ENCODE data around the gene RABAC1.

Gene RABAC1

GRCh38 chr19:41967054-41967783 lies 8.1 kb upstream of the RABAC1 start:
- Histone ChIP-seq H3F3A (ENCODE audit: control insufficient read depth, insufficient read depth) (no peaks in the 10 kb centered on the region), H3K36me3 (ENCODE audit: control insufficient read depth, low read length) (peaks cover 10% of the 10 kb centered on the region), H3K27me3 (ENCODE audit: control insufficient read depth, low read length) (no peaks in the 10 kb centered on the region), H3K4me3 (ENCODE audit: low read length) (no peak overlapping the region), H3K4me1 (ENCODE audit: control insufficient read depth, low read length) (0 out of 2 replicates have a peak, but pooled peaks cover 5% of the 10 kb centered on the region), H3K9me3 (ENCODE audit: control insufficient read depth, insufficient read depth, low read length) (no peaks in the 10 kb centered on the region), H3K9me2 (replicated peaks; ENCODE audit: control insufficient read depth, low read length) (no peaks in the 10 kb centered on the region), H3K27ac (ENCODE audit: low read depth, low read length) (no peak overlapping the region), H3K79me2 (ENCODE audit: control insufficient read depth, low read length) (no peaks in the 10 kb centered on the region), H3K4me2 (ENCODE audit: low read length) (no peak overlapping the region), H4K20me1 (ENCODE audit: control insufficient read depth, insufficient read depth, low read depth, low read length) (no peaks in the 10 kb centered on the region)
- TF ChIP-seq CTCF (IDR thresholded peaks at IDR 0.05; ENCODE audit: low read depth, low read length, poor library complexity, severe bottlenecking) (no peak), EZH2phosphoT487 (IDR thresholded peaks at IDR 0.05; ENCODE audit: borderline replicate concordance, low read length) (no peak)

DNA sequence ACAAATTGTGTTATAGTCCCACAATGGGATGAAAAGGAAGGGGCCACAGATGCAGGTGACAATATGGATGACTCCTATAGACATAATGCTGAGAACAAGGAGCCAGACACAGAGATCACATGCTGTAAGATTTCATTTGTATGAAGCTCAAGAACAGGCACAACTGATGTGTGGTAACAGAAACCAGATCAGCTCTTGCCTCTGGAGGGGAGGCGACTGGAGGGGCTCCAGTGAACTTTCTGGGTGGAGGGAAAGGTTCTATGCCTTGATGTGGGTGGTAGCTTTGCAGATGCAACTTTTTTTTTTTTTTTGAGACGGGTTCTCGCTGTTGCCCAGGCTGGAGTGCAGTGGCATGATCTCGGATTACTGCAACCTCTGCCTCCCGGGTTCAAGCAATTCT lies 6.0 kb upstream of the RABAC1 start:
- H3K9me2 ChIP-seq (replicated peaks; ENCODE audit: control insufficient read depth, low read length), result no peaks in the 10 kb centered on the region
- H3K79me2 ChIP-seq (ENCODE audit: control insufficient read depth, low read length), result no peaks in the 10 kb centered on the region
- no peaks in the 10 kb centered on the region for H3K27me3 ChIP-seq (ENCODE audit: control insufficient read depth, low read length)
- H4K20me1 ChIP-seq (ENCODE audit: control insufficient read depth, insufficient read depth, low read depth, low read length), result no peaks in the 10 kb centered on the region
- H3K36me3 ChIP-seq (ENCODE audit: control insufficient read depth, low read length), result peaks cover 10% of the 10 kb centered on the region
- TF ChIP-seq CTCF (IDR thresholded peaks at IDR 0.05; ENCODE audit: low read depth, low read length, poor library complexity, severe bottlenecking) (no peak), EZH2phosphoT487 (IDR thresholded peaks at IDR 0.05; ENCODE audit: borderline replicate concordance, low read length) (no peak)
- H3F3A ChIP-seq (ENCODE audit: control insufficient read depth, insufficient read depth), result no peaks in the 10 kb centered on the region
- H3K4me1 ChIP-seq (ENCODE audit: control insufficient read depth, low read length), result peaks cover 8% of the 10 kb centered on the region
- no peaks in the 10 kb centered on the region for H3K9me3 ChIP-seq (ENCODE audit: control insufficient read depth, insufficient read depth, low read length)
- no peak overlapping the region for H3K4me3 ChIP-seq (ENCODE audit: low read length)
- no peak overlapping the region for H3K4me2 ChIP-seq (ENCODE audit: low read length)
- no peak overlapping the region for H3K27ac ChIP-seq (ENCODE audit: low read depth, low read length)

GRCh38 chr19:41960973-41961372 lies 1.9 kb upstream of the RABAC1 start:
- H3K27me3 ChIP-seq (ENCODE audit: control insufficient read depth, low read length), result no peaks in the 10 kb centered on the region
- TF ChIP-seq EZH2phosphoT487 (IDR thresholded peaks at IDR 0.05; ENCODE audit: borderline replicate concordance, low read length) (no peak), CTCF (IDR thresholded peaks at IDR 0.05; ENCODE audit: low read depth, low read length, poor library complexity, severe bottlenecking) (no peak)
- H3K9me2 ChIP-seq (replicated peaks; ENCODE audit: control insufficient read depth, low read length), result no peaks in the 10 kb centered on the region
- H3K4me2 ChIP-seq (ENCODE audit: low read length), result no peak overlapping the region
- H4K20me1 ChIP-seq (ENCODE audit: control insufficient read depth, insufficient read depth, low read depth, low read length), result no peaks in the 10 kb centered on the region
- H3K36me3 ChIP-seq (ENCODE audit: control insufficient read depth, low read length), result peaks cover 27% of the 10 kb centered on the region
- H3K4me1 ChIP-seq (ENCODE audit: control insufficient read depth, low read length), result peaks cover 34% of the 10 kb centered on the region
- H3K27ac ChIP-seq (ENCODE audit: low read depth, low read length), result no peak overlapping the region
- H3K4me3 ChIP-seq (ENCODE audit: low read length), result no peak overlapping the region
- peaks cover 21% of the 10 kb centered on the region for H3K79me2 ChIP-seq (ENCODE audit: control insufficient read depth, low read length)
- no peaks in the 10 kb centered on the region for H3K9me3 ChIP-seq (ENCODE audit: control insufficient read depth, insufficient read depth, low read length)
- H3F3A ChIP-seq (ENCODE audit: control insufficient read depth, insufficient read depth), result no peaks in the 10 kb centered on the region

All from DOHH2 (cell line).